IMR-90 (cell line): ENCODE measurements around the gene FBXO44.

Experiments used
- BHLHE40 ChIP-seq: fragments of 150-350 bp; IDR thresholded peaks from 2 replicates; pipeline ENCODE4 v1.6.1; 2016; ENCODE audit warnings: mild to moderate bottlenecking, low read depth, low read length
- CEBPB ChIP-seq: IDR thresholded peaks from 2 replicates; pipeline ENCODE4 v1.6.1; 2012; ENCODE audit warnings: low read depth, low read length, improper control_type of control experiment
- FOS ChIP-seq: fragments of 150-350 bp; IDR thresholded peaks from 2 replicates; pipeline ENCODE4 v1.6.1; 2016; ENCODE audit warnings: low read depth, low read length
- MAZ ChIP-seq: IDR thresholded peaks from 2 replicates; pipeline ENCODE4 v1.6.1; 2012; ENCODE audit warnings: low read depth, mild to moderate bottlenecking, low read length, improper control_type of control experiment, moderate library complexity, borderline replicate concordance
- NFE2L2 ChIP-seq: fragments of 150-350 bp; IDR thresholded peaks from 2 replicates; pipeline ENCODE4 v1.6.1; 2016; ENCODE audit warnings: low read depth, mild to moderate bottlenecking, low read length
- POLR2A ChIP-seq: IDR thresholded peaks from 2 replicates; pipeline ENCODE4 v1.6.1; 2012; ENCODE audit warnings: mild to moderate bottlenecking, low read depth, low read length
- RAD21 ChIP-seq: IDR thresholded peaks from 2 replicates; pipeline ENCODE4 v1.6.1; 2012; ENCODE audit warnings: low read length, improper control_type of control experiment
- RCOR1 ChIP-seq: IDR thresholded peaks from 2 replicates; pipeline ENCODE4 v1.6.1; 2012; ENCODE audit warnings: mild to moderate bottlenecking, low read length, improper control_type of control experiment; ENCODE audit not compliant: insufficient replicate concordance
- RFX5 ChIP-seq: IDR thresholded peaks from 2 replicates; pipeline ENCODE4 v1.8.0; 2012; ENCODE audit warnings: low read depth, mild to moderate bottlenecking, low read length, moderate library complexity
- SMC3 ChIP-seq: fragments of 150-350 bp; IDR thresholded peaks from 2 replicates; pipeline ENCODE4 v1.6.1; 2016; ENCODE audit warnings: low read depth, mild to moderate bottlenecking, antibody characterized with exemption, low read length, moderate library complexity
- TF ChIP-seq, protein P1 (sequence below): conservative IDR thresholded peaks from 2 replicates; pipeline ENCODE4 v1.5.1; 2012; ENCODE audit warnings: mild to moderate bottlenecking, low read depth, low read length, improper control_type of control experiment
- TF ChIP-seq, protein P2 (sequence below): fragments of 150-350 bp; IDR thresholded peaks from 2 replicates; pipeline ENCODE4 v1.6.1; 2017; ENCODE audit warnings: mild to moderate bottlenecking, antibody characterized with exemption, low read length, low read depth

DNA sequence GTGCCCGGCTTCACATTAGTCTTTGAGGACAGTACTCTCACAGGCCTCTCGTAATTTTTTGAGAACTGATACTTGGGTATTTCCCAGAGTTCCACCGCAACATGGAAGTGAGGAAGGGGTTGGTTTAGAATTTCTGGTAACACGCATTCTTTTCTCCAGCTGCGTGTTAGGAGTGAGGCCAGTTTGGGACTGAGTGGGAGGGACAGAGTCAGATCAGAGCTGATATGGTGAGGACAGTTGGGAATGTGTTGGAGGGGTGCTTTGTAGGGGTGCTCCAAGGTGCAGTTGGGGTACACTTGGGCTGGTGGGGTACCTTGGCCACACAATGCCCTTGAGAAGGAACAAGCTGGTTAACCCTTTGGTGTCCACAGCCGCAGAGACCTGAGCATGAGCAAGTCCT is 16.1 kb downstream of the FBXO44 start:
- TF ChIP-seq, protein P1, sequence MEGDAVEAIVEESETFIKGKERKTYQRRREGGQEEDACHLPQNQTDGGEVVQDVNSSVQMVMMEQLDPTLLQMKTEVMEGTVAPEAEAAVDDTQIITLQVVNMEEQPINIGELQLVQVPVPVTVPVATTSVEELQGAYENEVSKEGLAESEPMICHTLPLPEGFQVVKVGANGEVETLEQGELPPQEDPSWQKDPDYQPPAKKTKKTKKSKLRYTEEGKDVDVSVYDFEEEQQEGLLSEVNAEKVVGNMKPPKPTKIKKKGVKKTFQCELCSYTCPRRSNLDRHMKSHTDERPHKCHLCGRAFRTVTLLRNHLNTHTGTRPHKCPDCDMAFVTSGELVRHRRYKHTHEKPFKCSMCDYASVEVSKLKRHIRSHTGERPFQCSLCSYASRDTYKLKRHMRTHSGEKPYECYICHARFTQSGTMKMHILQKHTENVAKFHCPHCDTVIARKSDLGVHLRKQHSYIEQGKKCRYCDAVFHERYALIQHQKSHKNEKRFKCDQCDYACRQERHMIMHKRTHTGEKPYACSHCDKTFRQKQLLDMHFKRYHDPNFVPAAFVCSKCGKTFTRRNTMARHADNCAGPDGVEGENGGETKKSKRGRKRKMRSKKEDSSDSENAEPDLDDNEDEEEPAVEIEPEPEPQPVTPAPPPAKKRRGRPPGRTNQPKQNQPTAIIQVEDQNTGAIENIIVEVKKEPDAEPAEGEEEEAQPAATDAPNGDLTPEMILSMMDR, result no peak
- no peak for TF ChIP-seq RAD21
- TF ChIP-seq RFX5, result no peak
- no peak for TF ChIP-seq POLR2A
- TF ChIP-seq BHLHE40, result no peak
- no peak for TF ChIP-seq SMC3
- TF ChIP-seq NFE2L2, result no peak
- TF ChIP-seq MAZ, result no peak
- no peak for TF ChIP-seq FOS
- TF ChIP-seq, protein P2, sequence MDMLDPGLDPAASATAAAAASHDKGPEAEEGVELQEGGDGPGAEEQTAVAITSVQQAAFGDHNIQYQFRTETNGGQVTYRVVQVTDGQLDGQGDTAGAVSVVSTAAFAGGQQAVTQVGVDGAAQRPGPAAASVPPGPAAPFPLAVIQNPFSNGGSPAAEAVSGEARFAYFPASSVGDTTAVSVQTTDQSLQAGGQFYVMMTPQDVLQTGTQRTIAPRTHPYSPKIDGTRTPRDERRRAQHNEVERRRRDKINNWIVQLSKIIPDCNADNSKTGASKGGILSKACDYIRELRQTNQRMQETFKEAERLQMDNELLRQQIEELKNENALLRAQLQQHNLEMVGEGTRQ, result no peak
- no peak for TF ChIP-seq RCOR1
- no peak for TF ChIP-seq CEBPB
